Muscle layer of duodenum (tissue), 2 donors: ENCODE results near the gene PRKCQ.

Experiments
- H3K27ac ChIP-seq: one replicate; pipeline ENCODE4 v1.7.0; 2013; ENCODE audit warnings: mild to moderate bottlenecking, low read length
- H3K27me3 ChIP-seq: one replicate; pipeline ENCODE4 v1.7.0; 2013; ENCODE audit warnings: low read depth, mild to moderate bottlenecking, control low read depth, low read length
- H3K36me3 ChIP-seq, 2 donors: one replicate each; pipeline ENCODE4 v1.7.0; 2013; ENCODE audit warnings: low read length in 2 of 2, control low read depth in 1 of 2, mild to moderate bottlenecking in 1 of 2; ENCODE audit not compliant: insufficient read depth in 2 of 2, control insufficient read depth in 1 of 2
- H3K4me1 ChIP-seq, 2 donors: one replicate each; pipeline ENCODE4 v1.7.0; 2013; ENCODE audit warnings: low read length in 2 of 2, mild to moderate bottlenecking in 2 of 2, control low read depth in 1 of 2, moderate library complexity in 1 of 2; ENCODE audit not compliant: insufficient read depth in 2 of 2, control insufficient read depth in 1 of 2
- H3K4me3 ChIP-seq, 2 donors: one replicate each; pipeline ENCODE4 v1.7.0; 2013; ENCODE audit warnings: low read length in 2 of 2, low read depth in 1 of 2, mild to moderate bottlenecking in 1 of 2
- H3K9me3 ChIP-seq, 2 donors: one replicate each; pipeline ENCODE4 v1.7.0; 2013; ENCODE audit warnings: low read length in 2 of 2, control low read depth in 1 of 2, mild to moderate bottlenecking in 1 of 2; ENCODE audit not compliant: control insufficient read depth in 1 of 2
- donor health status: healthy.

PRKCQ gene

DNA sequence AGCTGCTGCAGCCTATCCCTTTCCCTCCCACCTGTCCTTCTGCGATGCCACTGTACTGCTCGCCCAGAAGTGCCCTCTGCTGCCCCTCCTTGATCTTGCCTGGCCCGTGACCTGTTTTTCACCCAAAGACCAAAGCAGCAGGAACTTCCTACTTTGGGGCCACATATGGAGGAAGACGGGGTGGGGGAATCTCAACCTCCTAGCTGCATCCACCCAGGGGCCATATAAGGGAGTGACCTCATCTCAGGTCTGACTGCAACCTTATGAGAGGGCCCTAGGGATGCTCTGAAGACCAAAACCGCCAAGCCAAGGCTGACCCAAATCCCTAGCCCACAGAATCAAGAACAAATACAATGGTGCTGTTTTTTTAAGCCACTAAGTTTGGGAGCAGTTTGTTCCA is 15.7 kb downstream of the PRKCQ start:
- Histone ChIP-seq H3K36me3 (no peaks in the 10 kb centered on the region), H3K4me1 (no peaks in the 10 kb centered on the region), H3K4me3 (no peak overlapping the region), H3K27ac (no peak overlapping the region), H3K27me3 (no peaks in the 10 kb centered on the region), H3K9me3 (no peaks in the 10 kb centered on the region)

DNA sequence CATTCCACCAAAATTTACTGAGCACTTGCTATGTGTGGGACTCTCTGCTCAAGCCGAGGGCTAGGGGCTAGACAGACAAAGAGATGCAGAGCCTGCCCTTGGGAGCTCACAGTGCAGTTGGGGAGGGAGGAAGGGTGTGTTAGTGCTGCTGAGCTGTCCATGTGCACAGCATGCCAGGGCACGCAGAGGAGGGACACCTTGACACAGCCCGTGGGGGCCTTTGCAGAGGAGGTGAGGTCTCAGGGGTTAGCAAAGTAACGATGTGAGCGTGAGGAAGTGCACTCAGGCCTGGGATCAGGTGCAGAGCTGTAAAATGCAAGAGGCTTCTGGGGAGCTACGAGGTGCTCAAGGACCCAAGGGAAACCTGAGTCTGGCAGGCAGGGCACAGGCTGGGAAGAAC is 16.3 kb downstream of the PRKCQ start:
- no peak overlapping the region for H3K27ac ChIP-seq
- no peaks in the 10 kb centered on the region for H3K27me3 ChIP-seq
- H3K9me3 ChIP-seq, result no peaks in the 10 kb centered on the region
- H3K4me3 ChIP-seq, result no peak overlapping the region
- H3K4me1 ChIP-seq, result no peaks in the 10 kb centered on the region
- no peaks in the 10 kb centered on the region for H3K36me3 ChIP-seq

DNA sequence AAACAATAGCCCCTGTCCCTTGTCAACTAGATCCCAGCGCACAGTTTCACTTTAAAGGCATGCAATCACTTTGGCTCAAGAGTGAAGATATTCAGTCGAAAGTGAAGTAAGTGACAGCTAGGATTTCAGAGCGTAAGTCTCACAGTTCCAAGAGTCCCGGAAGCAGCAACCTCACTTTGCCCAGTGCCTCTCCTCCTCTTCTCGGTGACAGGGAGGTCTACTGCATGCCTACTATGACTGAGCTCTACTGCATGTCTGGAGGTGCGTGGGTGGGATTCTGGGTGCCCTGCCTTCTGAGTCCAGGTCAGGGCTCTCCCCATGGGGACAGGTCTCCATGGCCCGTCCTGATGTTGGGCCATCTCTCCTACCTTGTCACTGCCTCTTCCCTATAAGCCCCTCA is 17.0 kb downstream of the PRKCQ start:
- no peaks in the 10 kb centered on the region for H3K27me3 ChIP-seq
- no peak overlapping the region for H3K27ac ChIP-seq
- no peak overlapping the region for H3K4me3 ChIP-seq
- H3K4me1 ChIP-seq, result no peaks in the 10 kb centered on the region
- H3K9me3 ChIP-seq, result no peaks in the 10 kb centered on the region
- H3K36me3 ChIP-seq, result no peaks in the 10 kb centered on the region

DNA sequence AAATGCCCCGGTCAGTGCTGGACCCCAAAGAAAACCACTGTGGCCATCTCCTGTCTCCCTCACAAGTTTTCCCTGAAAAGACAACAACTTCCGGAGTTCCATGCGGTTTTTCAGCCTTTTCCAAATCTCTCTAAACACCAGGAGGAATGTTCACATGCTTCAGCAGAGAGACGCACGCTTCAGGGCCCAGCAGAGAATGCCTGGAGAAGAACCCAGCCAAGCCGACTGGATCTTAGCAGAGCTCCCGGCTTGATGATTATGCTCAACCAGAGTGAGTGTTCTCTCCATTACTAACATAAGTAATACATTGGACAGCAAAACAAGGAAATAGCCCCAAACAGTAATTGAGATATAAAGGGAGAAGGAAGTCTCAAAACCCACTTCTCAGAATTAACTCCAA is 17.9 kb downstream of the PRKCQ start:
- no peaks in the 10 kb centered on the region for H3K4me1 ChIP-seq
- no peaks in the 10 kb centered on the region for H3K27me3 ChIP-seq
- H3K27ac ChIP-seq, result no peak overlapping the region
- H3K9me3 ChIP-seq, result no peaks in the 10 kb centered on the region
- H3K4me3 ChIP-seq, result no peak overlapping the region
- no peaks in the 10 kb centered on the region for H3K36me3 ChIP-seq

DNA sequence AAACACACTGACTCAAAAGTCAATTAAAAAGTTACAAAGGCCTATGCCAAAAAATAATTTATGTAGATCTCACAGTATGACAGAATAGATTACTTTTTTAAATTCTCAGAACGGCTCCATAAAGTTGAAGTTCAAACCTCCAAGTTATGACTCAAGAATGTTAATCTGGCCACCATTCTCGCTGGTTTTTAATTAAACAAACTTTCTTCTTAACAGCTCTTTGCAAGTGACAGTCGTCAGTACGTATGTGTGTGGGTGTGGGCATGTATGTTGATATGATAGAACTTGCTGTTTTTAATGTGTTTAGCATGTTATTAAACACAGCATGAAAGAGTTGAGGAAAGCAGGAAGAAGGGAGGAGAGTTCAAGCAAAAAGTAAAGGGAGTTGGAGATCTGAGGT is 18.5 kb downstream of the PRKCQ start:
- Histone ChIP-seq H3K9me3 (no peaks in the 10 kb centered on the region), H3K4me1 (no peaks in the 10 kb centered on the region), H3K36me3 (no peaks in the 10 kb centered on the region), H3K27ac (no peak overlapping the region), H3K4me3 (no peak overlapping the region), H3K27me3 (no peaks in the 10 kb centered on the region)

DNA sequence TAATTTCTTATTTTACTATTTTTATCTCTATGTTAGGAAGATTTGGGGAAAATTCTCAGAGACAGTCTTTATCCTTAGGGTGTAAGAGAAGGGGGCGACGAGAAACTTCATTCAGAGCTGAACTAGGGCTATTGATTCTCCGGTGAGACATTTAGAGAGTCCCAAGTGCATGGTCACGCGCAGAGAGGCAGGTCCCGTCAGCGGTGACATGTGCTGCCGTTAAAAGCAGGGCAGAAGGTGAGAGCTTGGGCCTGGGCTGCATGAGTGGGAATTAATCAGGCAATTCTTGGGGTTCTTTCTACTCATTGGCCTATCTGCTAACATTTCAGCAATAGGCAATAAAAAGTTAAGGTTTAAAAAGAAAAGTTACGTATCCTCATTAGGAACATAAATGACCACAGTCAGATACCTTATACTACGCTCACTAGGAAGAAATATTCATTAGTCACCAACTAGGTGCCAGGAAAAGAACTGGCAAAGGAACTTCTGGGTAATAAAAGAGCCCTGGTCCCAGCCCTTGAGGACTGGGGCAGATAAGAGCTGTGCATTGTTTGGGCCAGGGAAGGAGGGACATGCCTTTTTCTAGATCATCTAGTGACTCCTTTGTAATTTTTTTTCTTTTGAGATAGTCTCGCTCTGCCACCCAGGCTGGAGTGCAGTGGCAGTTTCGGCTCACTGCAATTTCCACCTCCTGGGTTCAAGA is 21.2 kb downstream of the PRKCQ start:
- H3K4me3 ChIP-seq, result no peak overlapping the region
- H3K27ac ChIP-seq, result no peak overlapping the region
- no peaks in the 10 kb centered on the region for H3K4me1 ChIP-seq

DNA sequence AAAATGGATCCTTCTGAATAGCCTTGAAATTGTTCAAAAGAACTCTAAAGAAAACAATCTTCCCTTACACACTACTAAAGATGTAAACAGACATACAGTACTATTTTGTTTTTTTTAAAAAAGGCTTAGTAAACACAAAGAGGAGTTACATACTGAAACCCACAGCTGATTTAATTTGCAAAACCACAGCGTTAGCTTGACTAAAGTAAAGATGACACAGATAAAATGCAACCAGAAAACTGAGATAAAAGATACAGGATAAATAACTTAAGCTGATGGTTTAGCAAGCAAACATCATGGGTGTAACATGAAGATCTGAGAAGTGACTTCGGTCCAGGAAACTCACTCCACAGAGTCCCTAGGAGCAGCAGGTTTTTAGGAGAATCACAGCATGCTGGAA is 21.8 kb downstream of the PRKCQ start:
- Histone ChIP-seq H3K27me3 (no peaks in the 10 kb centered on the region), H3K4me3 (no peak overlapping the region), H3K4me1 (no peaks in the 10 kb centered on the region), H3K27ac (no peak overlapping the region), H3K9me3 (no peaks in the 10 kb centered on the region), H3K36me3 (no peaks in the 10 kb centered on the region)

More for the DNA sequence above, 21.2 kb downstream of the PRKCQ start:
- Histone ChIP-seq H3K27me3 (no peaks in the 10 kb centered on the region), H3K36me3 (no peaks in the 10 kb centered on the region), H3K9me3 (no peaks in the 10 kb centered on the region)

DNA sequence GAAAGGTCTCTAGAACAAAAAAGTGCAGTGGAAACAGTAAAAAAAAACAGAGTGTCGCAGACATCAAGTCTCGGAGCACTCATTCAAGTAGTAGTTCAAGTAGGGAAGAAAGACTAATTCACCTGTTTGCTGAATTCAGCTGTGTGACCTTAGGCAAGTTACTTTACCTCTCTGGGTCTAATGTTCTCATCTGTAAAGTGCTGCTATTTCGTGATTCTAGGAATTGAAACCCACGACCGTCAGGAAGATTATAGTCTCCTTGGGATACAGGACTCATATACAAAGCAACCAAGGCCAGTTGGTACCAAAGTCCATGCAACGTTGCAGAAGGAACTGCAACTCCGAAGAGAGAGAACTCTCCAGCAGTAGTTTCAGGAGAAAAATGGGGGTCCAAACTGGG is 26.1 kb downstream of the PRKCQ start:
- H3K4me3 ChIP-seq, result no peak overlapping the region
- peaks cover 0 to 2% of the 10 kb centered on the region in 2 donors for H3K9me3 ChIP-seq
- H3K27ac ChIP-seq, result no peak overlapping the region
- H3K4me1 ChIP-seq, result no peaks in the 10 kb centered on the region
- H3K36me3 ChIP-seq, result no peaks in the 10 kb centered on the region
- no peaks in the 10 kb centered on the region for H3K27me3 ChIP-seq

DNA sequence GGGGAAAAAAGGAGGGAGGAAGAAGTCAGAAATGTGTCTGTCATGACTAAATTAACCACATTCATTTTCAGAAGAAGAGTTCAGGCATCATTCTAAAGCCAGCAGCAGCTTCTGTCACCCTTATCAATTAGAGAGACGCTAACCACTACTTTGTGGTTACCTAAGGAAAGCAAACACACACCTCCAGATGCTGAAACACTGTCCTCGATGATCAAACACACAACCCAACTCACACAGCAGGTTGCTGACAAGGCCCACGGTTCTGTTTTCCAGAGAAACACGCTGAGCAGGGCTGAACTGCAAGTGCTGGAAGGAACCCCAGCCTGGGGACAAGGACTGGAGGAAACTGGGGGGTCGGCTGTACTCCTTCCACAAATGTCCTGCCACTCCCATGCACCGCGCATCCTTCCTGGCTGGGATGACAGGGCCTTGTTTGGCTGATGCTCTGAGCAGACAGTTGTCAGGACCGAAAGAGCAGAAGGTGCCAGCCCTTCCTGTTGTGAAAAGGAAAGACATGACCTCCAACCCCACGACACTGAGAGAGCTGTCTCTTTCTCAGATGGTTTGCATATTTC is 36.6 kb downstream of the PRKCQ start:
- Histone ChIP-seq H3K9me3 (no peaks in the 10 kb centered on the region), H3K36me3 (no peaks in the 10 kb centered on the region), H3K27me3 (no peaks in the 10 kb centered on the region), H3K4me1 (no peaks in the 10 kb centered on the region), H3K27ac (no peak overlapping the region), H3K4me3 (no peak overlapping the region)

DNA sequence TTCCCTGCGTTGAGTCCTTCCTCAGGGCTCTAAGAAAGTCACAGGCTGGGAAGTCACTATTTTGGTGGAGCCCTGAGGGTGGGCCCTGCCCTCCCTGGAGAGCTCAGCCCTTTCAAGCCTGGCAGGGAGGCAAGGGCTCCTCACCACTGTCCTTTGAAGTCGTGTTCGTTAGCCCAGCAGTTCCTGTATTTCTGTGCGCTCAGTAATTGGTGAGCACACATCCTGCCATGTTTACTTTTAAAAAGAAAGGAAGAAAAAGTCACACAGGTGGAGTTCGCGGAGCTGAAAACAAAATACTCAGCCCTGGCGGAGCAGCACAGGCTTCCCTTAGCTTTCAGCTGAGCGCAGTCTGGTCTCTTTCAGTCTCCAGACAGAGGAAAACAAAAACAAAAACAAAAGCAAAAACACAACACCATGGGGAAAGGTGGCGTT is 37.1 kb downstream of the PRKCQ start:
- Histone ChIP-seq H3K9me3 (no peaks in the 10 kb centered on the region), H3K27ac (no peak overlapping the region), H3K36me3 (no peaks in the 10 kb centered on the region), H3K27me3 (no peaks in the 10 kb centered on the region), H3K4me3 (no peak overlapping the region), H3K4me1 (no peaks in the 10 kb centered on the region)

DNA sequence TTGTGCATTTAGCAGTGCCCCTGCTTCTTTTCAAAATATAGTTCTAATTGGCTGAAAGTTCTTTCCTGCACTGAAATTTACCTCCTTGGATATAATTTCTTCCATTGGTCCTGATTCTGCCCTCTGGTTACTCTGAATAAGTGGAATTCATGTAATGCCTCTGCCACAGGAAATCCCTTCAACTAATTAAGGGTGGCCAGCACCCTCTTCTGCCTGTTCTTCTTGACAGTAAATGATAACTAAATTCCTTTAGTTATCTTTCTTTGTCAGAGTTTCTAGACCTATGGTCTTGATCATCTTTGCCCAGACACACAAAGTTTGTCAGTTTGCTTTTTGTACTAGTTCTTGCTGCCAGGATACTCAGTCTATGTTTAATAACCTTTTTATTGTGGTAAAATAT is 40.2 kb downstream of the PRKCQ start:
- Histone ChIP-seq H3K4me1 (no peaks in the 10 kb centered on the region), H3K27ac (no peak overlapping the region), H3K36me3 (no peaks in the 10 kb centered on the region), H3K27me3 (no peaks in the 10 kb centered on the region), H3K9me3 (no peaks in the 10 kb centered on the region), H3K4me3 (no peak overlapping the region)

DNA sequence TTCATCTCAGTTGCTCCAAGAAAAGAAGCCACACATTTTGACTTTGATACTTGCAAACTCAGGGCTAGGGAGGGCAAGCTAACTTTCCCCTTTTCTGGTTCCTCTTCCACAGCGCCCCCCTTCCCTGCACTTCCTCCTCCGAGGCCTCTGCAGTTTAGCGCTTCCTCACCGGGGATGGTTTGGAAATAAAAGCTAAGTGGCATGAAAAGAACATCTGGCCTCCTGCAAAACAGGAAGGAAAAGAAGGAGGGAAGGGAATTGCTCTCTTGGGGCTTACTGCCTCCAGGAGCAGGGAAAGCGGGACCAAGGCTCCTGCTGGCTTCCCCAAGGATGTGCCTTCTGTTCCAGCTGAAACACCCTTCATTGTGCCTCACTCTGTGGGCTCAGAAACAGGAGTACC is 42.3 kb downstream of the PRKCQ start:
- Histone ChIP-seq H3K9me3 (no peaks in the 10 kb centered on the region), H3K4me3 (no peak overlapping the region), H3K27me3 (no peaks in the 10 kb centered on the region), H3K27ac (no peak overlapping the region), H3K4me1 (no peaks in the 10 kb centered on the region), H3K36me3 (no peaks in the 10 kb centered on the region)
